K562 (cell line): ENCODE data around the gene TARBP1.

ENCODE experiments used
- ARHGAP35 ChIP-seq: fragments of 450-650 bp; IDR thresholded peaks from 2 replicates; pipeline ENCODE4 v1.6.1; 2018; ENCODE audit not compliant: partially characterized antibody
- ATF1 ChIP-seq, 2 experiments: fragments of 450-650 bp in 1 of 2; IDR thresholded peaks; 2 replicates each; pipeline ENCODE4 v1.6.1; 2016; ENCODE audit warnings: missing compliant biosample characterization in 1 of 2, missing genetic modification characterization in 1 of 2
- POLR2A ChIP-seq: fragments of 450-650 bp; conservative IDR thresholded peaks from 2 replicates; pipeline ENCODE4 v1.6.1; 2016
- POLR2AphosphoS5 ChIP-seq: IDR thresholded peaks from 2 replicates; pipeline ENCODE4 v1.6.1; 2011; ENCODE audit warnings: mild to moderate bottlenecking, low read depth, low read length, moderate library complexity; ENCODE audit not compliant: control insufficient read depth, insufficient read depth
- SMC3 ChIP-seq: conservative IDR thresholded peaks from 2 replicates; pipeline ENCODE4 v1.6.1; 2011; ENCODE audit warnings: low read depth, low read length, improper control_type of control experiment; ENCODE audit not compliant: insufficient read depth
- SRSF9 ChIP-seq: fragments of 200-400 bp; formaldehyde crosslinking; IDR thresholded peaks from 2 replicates; pipeline ENCODE4 v1.6.1; 2017; ENCODE audit warnings: low read depth, low read length, borderline replicate concordance
- ZKSCAN1 ChIP-seq: fragments of 150-350 bp; IDR thresholded peaks from 2 replicates; pipeline ENCODE4 v1.6.1; 2016; ENCODE audit warnings: low read depth, low read length
- ZNF324 ChIP-seq: fragments of 250-450 bp; sonication (Bioruptor Pico); IDR thresholded peaks from 2 replicates; pipeline ENCODE4 v1.4.0; 2020; ENCODE audit warnings: mild to moderate bottlenecking
- TF ChIP-seq, protein P1 (sequence below): sonication (generic); formaldehyde crosslinking; IDR thresholded peaks from 2 replicates; pipeline ENCODE4 v1.8.0; 2022; ENCODE audit warnings: missing genetic modification reagents, mild to moderate bottlenecking, moderate library complexity, borderline replicate concordance

GRCh38 chr1:234479310-234479559 lies 256 bp upstream of the TARBP1 start:
- TF ChIP-seq SRSF9 (no peak), ZNF324 (CRISPR knock-in tag) (no peak), POLR2A (no peak), ARHGAP35 (no peak), SMC3 (no peak), ATF1 (CRISPR knock-in tag; IDR thresholded peaks at IDR 0.05) (no peak), ATF1 (tag; IDR thresholded peaks at IDR 0.05) (no peak), POLR2AphosphoS5 (no peak), ZKSCAN1 (no peak)
- TF ChIP-seq, protein P1, sequence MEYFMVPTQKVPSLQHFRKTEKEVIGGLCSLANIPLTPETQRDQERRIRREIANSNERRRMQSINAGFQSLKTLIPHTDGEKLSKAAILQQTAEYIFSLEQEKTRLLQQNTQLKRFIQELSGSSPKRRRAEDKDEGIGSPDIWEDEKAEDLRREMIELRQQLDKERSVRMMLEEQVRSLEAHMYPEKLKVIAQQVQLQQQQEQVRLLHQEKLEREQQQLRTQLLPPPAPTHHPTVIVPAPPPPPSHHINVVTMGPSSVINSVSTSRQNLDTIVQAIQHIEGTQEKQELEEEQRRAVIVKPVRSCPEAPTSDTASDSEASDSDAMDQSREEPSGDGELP (CRISPR knock-in tag), result no peak
